ENCODE data around the gene PCCB.
A peak's percentile ranks its signal among the peaks of the same experiment; 100 is the strongest.

Gene PCCB

GRCh38 chr3:136327671-136328070, 77.5 kb downstream of the PCCB start (continued):
- TF ChIP-seq BCL6B (tag by site-specific recombination; IDR thresholded peaks at IDR 0.05), result no peak
- no peak for TF ChIP-seq ZNF660 (tag by site-specific recombination; IDR thresholded peaks at IDR 0.05)
- TF ChIP-seq ZNF19 (tag by site-specific recombination; IDR thresholded peaks at IDR 0.05; ENCODE audit: low read depth), result no peak
- TF ChIP-seq, protein P1, sequence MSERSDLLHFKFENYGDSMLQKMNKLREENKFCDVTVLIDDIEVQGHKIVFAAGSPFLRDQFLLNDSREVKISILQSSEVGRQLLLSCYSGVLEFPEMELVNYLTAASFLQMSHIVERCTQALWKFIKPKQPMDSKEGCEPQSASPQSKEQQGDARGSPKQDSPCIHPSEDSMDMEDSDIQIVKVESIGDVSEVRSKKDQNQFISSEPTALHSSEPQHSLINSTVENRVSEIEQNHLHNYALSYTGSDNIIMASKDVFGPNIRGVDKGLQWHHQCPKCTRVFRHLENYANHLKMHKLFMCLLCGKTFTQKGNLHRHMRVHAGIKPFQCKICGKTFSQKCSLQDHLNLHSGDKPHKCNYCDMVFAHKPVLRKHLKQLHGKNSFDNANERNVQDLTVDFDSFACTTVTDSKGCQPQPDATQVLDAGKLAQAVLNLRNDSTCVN (tag by site-specific recombination; optimal IDR thresholded peaks at IDR 0.05), result no peak
- no peak for TF ChIP-seq ZNF623 (tag by site-specific recombination; IDR thresholded peaks at IDR 0.05)
- no peak for TF ChIP-seq ZNF248 (tag by site-specific recombination; IDR thresholded peaks at IDR 0.05)
- TF ChIP-seq, protein P2, sequence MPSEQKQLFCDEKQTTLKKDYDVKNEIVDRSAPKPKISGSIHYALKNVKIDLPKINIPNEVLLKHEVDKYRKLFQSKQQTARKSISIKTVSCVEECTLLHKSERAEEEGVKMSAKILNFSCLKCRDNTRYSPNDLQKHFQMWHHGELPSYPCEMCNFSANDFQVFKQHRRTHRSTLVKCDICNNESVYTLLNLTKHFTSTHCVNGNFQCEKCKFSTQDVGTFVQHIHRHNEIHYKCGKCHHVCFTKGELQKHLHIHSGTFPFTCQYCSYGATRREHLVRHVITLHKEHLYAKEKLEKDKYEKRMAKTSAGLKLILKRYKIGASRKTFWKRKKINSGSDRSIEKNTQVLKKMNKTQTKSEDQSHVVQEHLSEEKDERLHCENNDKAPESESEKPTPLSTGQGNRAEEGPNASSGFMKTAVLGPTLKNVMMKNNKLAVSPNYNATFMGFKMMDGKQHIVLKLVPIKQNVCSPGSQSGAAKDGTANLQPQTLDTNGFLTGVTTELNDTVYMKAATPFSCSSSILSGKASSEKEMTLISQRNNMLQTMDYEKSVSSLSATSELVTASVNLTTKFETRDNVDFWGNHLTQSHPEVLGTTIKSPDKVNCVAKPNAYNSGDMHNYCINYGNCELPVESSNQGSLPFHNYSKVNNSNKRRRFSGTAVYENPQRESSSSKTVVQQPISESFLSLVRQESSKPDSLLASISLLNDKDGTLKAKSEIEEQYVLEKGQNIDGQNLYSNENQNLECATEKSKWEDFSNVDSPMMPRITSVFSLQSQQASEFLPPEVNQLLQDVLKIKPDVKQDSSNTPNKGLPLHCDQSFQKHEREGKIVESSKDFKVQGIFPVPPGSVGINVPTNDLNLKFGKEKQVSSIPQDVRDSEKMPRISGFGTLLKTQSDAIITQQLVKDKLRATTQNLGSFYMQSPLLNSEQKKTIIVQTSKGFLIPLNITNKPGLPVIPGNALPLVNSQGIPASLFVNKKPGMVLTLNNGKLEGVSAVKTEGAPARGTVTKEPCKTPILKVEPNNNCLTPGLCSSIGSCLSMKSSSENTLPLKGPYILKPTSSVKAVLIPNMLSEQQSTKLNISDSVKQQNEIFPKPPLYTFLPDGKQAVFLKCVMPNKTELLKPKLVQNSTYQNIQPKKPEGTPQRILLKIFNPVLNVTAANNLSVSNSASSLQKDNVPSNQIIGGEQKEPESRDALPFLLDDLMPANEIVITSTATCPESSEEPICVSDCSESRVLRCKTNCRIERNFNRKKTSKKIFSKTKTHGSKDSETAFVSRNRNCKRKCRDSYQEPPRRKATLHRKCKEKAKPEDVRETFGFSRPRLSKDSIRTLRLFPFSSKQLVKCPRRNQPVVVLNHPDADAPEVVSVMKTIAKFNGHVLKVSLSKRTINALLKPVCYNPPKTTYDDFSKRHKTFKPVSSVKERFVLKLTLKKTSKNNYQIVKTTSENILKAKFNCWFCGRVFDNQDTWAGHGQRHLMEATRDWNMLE (tag by site-specific recombination; conservative IDR thresholded peaks at IDR 0.05; ENCODE audit: low read depth), result no peak
- TF ChIP-seq, protein P3, sequence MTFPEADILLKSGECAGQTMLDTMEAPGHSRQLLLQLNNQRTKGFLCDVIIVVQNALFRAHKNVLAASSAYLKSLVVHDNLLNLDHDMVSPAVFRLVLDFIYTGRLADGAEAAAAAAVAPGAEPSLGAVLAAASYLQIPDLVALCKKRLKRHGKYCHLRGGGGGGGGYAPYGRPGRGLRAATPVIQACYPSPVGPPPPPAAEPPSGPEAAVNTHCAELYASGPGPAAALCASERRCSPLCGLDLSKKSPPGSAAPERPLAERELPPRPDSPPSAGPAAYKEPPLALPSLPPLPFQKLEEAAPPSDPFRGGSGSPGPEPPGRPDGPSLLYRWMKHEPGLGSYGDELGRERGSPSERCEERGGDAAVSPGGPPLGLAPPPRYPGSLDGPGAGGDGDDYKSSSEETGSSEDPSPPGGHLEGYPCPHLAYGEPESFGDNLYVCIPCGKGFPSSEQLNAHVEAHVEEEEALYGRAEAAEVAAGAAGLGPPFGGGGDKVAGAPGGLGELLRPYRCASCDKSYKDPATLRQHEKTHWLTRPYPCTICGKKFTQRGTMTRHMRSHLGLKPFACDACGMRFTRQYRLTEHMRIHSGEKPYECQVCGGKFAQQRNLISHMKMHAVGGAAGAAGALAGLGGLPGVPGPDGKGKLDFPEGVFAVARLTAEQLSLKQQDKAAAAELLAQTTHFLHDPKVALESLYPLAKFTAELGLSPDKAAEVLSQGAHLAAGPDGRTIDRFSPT (tag by site-specific recombination; IDR thresholded peaks at IDR 0.05), result no peak
- TF ChIP-seq, protein P4, sequence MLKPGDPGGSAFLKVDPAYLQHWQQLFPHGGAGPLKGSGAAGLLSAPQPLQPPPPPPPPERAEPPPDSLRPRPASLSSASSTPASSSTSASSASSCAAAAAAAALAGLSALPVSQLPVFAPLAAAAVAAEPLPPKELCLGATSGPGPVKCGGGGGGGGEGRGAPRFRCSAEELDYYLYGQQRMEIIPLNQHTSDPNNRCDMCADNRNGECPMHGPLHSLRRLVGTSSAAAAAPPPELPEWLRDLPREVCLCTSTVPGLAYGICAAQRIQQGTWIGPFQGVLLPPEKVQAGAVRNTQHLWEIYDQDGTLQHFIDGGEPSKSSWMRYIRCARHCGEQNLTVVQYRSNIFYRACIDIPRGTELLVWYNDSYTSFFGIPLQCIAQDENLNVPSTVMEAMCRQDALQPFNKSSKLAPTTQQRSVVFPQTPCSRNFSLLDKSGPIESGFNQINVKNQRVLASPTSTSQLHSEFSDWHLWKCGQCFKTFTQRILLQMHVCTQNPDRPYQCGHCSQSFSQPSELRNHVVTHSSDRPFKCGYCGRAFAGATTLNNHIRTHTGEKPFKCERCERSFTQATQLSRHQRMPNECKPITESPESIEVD (tag by site-specific recombination; IDR thresholded peaks at IDR 0.05), result no peak
- TF ChIP-seq ZNF138 (tag by site-specific recombination; IDR thresholded peaks at IDR 0.05; ENCODE audit: borderline replicate concordance), result no peak
- TF ChIP-seq ZNF341 (tag by site-specific recombination; IDR thresholded peaks at IDR 0.05; ENCODE audit: low read depth), result no peak

DNA sequence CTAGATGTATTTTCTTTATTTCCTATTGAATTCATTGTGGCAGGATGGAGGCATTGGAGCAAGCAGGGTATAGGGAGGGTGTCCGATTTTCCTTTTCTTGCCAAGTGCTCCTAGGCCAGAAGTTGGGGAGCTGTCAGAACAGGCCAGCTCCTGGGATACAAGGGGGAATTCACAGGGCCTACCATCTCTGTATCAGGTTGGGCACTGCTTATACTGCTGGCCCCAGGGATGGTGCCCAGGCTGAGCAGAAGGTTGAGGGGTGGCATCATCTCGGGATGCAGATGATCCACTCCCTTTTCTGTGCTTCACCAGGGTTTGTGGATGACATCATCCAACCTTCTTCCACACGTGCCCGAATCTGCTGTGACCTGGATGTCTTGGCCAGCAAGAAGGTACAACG, 79.5 kb downstream of the PCCB start:
- ChIA-PET POLR2A (no interaction called here), CTCF (no interaction called here)
- Histone ChIP-seq H3K9me3 (ENCODE audit: control insufficient read depth, insufficient read depth, low read depth, low read length) (no peaks in the 10 kb centered on the region), H3K4me3 (ENCODE audit: low read depth, low read length) (no peak overlapping the region), H3K36me3 (ENCODE audit: control insufficient read depth in 2 of 2, insufficient read depth in 1 of 2, low read length in 2 of 2) (peaks cover 0 to 65% of the 10 kb centered on the region in 2 experiments; a peak in 1 of 3 replicates), H3K4me1 (ENCODE audit: control insufficient read depth, insufficient read depth, low read length) (no peaks in the 10 kb centered on the region), H3K27ac (ENCODE audit: extremely low read depth, low read depth, low read length) (no peak overlapping the region)
- TF ChIP-seq HOXC10 (CRISPR knock-in tag; IDR thresholded peaks at IDR 0.05) (no peak), ZNF449 (tag by site-specific recombination; IDR thresholded peaks at IDR 0.05) (peak; percentile 71)

Measured in HEK293 (cell line).